Measurements from ENCODE around the gene LBX2.
"Not testable (repeated sequence)": the region's sequence is repeated elsewhere in the genome, so short reads cannot be mapped to it uniquely, and the experiment has no call there.

LBX2 gene

GRCh38 chr2:74460187-74460586 is 39.2 kb downstream of the LBX2 start:
- H3K27me3 Mint-ChIP-seq, DNase-seq, H3K9me3 Mint-ChIP-seq, ATAC-seq: not testable (repeated sequence)
- peak overlapping the region; percentile 89 to 99 for H3K4me3 Mint-ChIP-seq
- peaks cover 67% of the 10 kb centered on the region for H3K4me1 Mint-ChIP-seq
- peak overlapping the region in 1 of 2 donors; percentile 51 for H3K27ac Mint-ChIP-seq

GRCh38 chr2:74459503-74460118 is 39.8 kb downstream of the LBX2 start:
- peak overlapping the region; percentile 89 to 99 for H3K4me3 Mint-ChIP-seq
- H3K9me3 Mint-ChIP-seq, DNase-seq, ATAC-seq, H3K27me3 Mint-ChIP-seq: not testable (repeated sequence)
- H3K27ac Mint-ChIP-seq = peak overlapping the region; percentile 36 to 88
- H3K4me1 Mint-ChIP-seq = peaks cover 73% of the 10 kb centered on the region

DNA sequence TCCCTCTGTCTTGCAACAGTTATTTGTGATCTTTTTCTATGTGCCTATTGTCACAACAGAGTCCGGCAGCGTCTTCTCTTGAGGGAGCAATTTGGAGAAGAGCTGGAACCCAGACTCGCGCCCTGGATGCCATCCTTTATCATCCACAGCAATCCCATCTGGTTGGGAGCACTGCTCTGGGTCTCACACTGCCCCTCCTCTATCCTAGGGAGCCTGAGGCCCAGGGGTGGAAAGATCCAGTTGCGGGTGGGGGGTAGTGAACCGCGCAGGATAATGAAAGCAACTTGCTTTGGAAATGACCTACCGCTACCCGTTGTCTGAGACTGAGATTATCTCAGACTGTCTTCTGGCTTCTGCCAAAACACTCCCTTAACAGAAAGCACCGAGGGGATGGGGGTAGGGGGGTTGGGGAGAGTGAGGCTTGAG is 40.5 kb downstream of the LBX2 start:
- H3K4me3 Mint-ChIP-seq = peak overlapping the region; percentile 89 to 99
- ATAC-seq = no peak
- no peak for DNase-seq
- H3K27ac Mint-ChIP-seq = peak overlapping the region; percentile 99
- no peaks in the 10 kb centered on the region for H3K9me3 Mint-ChIP-seq
- peaks cover 72% of the 10 kb centered on the region for H3K4me1 Mint-ChIP-seq
- no peaks in the 10 kb centered on the region for H3K27me3 Mint-ChIP-seq

DNA sequence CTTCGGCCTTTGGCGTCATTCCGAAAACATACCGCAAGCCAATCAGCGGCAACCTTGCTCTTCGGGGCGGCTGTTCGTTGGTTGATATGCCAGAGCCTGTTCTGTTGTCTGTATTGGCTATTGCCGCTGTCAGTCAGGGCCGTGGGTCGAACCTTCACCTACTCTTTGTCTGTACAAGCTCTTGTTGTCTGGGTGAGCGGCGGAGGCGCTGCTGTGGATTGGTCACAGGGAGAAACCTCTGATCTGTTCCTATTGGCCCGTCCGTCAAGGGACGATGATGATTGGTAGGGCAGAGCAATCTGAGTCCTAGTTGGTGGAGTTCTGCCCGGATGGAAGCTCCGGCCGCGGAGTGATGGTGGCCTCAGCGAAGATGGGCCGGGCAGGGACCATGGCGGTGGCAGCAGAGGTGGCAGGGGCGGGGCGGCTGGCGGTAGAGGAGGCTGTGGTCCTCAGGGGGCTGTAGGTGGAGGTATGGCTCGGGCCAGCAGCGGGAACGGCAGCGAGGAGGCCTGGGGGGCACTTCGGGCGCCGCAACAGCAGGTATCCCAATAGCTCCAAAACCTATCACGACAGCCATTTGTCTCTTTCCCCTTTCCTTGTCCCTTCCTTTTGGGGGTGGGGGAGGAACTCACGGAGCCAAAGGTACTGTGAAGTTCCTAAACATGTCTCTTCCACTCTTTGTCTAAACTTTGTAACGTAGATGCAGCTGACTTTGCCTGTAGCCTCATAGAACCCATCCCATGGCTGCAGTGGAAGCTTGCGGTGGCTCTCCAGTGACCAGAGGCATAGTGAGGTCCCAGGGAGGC is 41.1 kb downstream of the LBX2 start, which contains the start of gene WBP1:
WBP1 (plus strand) TSS at position 307 of the 806 bp plus-strand sequence; CDS start at position 472, 165 bp downstream.
- no peaks in the 10 kb centered on the region for H3K9me3 Mint-ChIP-seq
- H3K27ac Mint-ChIP-seq = peak within 1 kb of the TSS; percentile 99
- peak; percentile 89 for ATAC-seq

DNA sequence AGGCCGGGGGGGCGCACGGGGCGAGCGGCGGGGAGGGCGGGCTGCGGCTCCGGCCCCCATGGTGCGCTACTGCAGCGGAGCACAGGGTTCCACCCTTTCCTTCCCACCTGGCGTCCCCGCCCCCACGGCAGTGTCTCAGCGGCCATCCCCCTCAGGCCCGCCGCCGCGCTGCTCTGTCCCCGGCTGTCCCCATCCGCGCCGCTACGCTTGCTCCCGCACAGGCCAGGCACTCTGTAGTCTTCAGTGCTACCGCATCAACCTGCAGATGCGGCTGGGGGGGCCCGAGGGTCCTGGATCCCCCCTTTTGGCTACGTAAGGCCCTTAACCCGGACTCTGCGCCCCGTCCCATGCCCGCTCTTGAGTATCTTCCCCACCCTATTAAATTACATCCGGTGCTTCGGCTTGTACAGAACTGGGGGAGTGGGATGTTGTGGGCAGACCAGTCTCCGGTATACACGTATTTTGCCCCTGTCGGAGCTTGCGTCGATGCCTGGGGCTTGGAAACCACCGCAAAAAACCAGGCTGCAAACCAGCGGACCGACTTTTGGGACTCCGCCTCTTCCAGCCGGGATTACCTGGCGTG is 41.8 kb downstream of the LBX2 start:
- DNase-seq (peak; percentile 90 to 91), ATAC-seq (peak; percentile 76)
- Mint-ChIP-seq H3K27ac (peak overlapping the region; percentile 99), H3K27me3 (no peaks in the 10 kb centered on the region), H3K4me1 (peaks cover 63% of the 10 kb centered on the region), H3K4me3 (peak overlapping the region; percentile 89 to 99), H3K9me3 (no peaks in the 10 kb centered on the region)

More for the DNA sequence above, 41.1 kb downstream of the LBX2 start, which contains the start of gene WBP1:
- H3K4me1 Mint-ChIP-seq = peaks cover 66% of the 10 kb centered on the region
- peak within 1 kb of the TSS; percentile 89 to 99 for H3K4me3 Mint-ChIP-seq
- peak; percentile 98 to 100 for DNase-seq
- H3K27me3 Mint-ChIP-seq = no peaks in the 10 kb centered on the region

- H3K4me3 Mint-ChIP-seq = peak overlapping the region; percentile 89 to 99
- ATAC-seq = no peak
- peak overlapping the region; percentile 96 to 99 for H3K27ac Mint-ChIP-seq
- no peak for DNase-seq
- H3K4me1 Mint-ChIP-seq = peaks cover 67% of the 10 kb centered on the region
- H3K9me3 Mint-ChIP-seq = no peaks in the 10 kb centered on the region
- no peaks in the 10 kb centered on the region for H3K27me3 Mint-ChIP-seq
These were observed 42.3 kb downstream of the LBX2 start for GRCh38 chr2:74457129-74457548.

DNA sequence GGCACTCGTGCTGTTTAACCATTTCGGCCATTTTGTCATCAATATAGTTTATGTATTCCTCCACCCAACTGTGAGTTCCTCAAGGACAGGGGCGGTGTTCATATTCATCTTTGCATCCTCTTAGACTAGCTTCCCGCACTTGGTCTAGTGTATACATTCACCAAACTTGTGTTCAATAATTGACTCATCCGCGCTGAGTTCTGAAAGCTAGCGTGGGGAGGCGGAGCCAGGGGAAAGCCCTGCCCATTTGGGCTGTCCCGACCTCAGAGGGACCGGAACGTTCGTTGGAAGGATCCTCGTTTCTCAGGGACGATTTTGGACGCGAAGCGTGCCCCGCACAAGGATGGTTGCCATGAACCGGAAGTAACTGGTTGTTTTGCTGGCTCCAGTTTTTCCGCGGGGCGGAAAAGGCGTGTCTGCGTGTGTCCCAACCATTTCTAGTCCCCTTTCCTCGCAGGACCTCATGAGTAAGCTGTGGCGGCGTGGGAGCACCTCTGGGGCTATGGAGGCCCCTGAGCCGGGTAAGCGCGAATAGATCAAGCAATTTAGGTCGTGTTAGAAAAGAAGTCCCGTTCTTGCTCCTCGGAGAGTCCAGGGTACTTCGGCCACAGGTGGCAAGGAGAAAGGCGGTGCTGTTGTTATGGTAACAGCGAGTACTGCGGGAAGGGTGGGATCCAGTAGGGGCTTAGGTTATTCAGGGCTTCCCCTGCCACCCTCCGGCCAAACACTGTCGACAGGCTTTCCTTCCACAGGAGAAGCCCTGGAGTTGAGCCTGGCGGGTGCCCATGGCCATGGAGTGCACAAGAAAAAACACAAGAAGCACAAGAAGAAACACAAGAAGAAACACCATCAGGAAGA is 44.5 kb downstream of the LBX2 start, which contains the start of gene INO80B:
INO80B (plus strand) TSS at position 434 of the 858 bp plus-strand sequence; CDS start at position 464, 30 bp downstream.
- no peaks in the 10 kb centered on the region for H3K9me3 Mint-ChIP-seq
- H3K27ac Mint-ChIP-seq = peak within 1 kb of the TSS; percentile 89 to 98
- H3K27me3 Mint-ChIP-seq = no peaks in the 10 kb centered on the region
- peak; percentile 99 for DNase-seq
- ATAC-seq = peak; percentile 56
- peaks cover 52% of the 10 kb centered on the region for H3K4me1 Mint-ChIP-seq
- peak within 1 kb of the TSS; percentile 89 to 99 for H3K4me3 Mint-ChIP-seq

DNA sequence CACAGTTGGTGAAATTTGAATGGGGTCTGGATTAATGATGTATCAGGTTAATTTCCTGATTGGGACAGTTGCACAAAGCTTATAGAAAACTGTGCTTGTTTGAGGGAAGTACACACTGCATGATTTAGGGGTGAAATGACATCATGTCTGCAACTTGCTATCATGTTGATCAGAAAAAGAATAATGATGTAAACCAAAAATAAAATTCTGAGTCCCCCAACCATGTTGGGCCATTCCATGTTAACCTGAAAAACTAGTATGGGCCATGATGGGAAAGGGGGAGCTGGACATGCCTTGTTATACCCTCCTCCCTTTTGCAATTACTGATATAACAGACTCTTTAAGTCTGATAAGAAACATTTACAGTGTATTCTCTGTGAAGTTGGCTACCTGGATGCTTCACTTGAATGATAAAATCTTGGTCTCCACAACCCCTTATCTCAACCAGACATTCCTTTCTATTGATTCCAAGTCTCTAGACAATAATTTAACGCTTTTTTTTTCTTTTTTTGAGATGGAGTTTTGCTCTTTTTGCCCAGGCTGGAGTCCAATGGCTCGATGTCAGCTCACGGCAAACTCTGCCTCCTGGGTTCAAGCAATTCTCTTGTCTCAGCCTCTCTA is 48.7 kb downstream of the LBX2 start:
- peaks cover 25% of the 10 kb centered on the region for H3K4me1 Mint-ChIP-seq
- no peaks in the 10 kb centered on the region for H3K27me3 Mint-ChIP-seq
- H3K4me3 Mint-ChIP-seq = no peak overlapping the region
- no peak for ATAC-seq
- DNase-seq = no peak
- H3K9me3 Mint-ChIP-seq = no peaks in the 10 kb centered on the region
- H3K27ac Mint-ChIP-seq = no peak overlapping the region

DNA sequence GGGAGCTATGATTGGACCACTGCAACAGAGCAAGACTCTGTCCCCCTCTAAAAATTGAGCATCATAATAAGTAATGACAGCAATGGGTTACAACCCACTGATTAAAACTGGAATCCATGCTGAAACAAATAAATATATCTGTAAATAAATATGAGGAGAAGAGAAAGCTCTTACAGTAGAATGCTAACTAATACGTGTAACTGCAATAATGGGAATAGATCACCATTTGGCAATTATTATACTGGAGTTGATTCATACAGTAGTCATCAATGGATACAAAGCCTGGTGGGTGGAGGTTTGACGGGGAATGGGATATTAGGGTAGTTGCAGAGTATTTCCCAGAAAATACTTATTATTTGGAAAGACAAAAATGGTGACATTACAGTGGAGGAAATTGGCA is 50.6 kb downstream of the LBX2 start:
- ATAC-seq (no peak), DNase-seq (no peak)
- Mint-ChIP-seq H3K4me1 (peaks cover 15% of the 10 kb centered on the region), H3K27ac (no peak overlapping the region), H3K4me3 (no peak overlapping the region), H3K9me3 (no peaks in the 10 kb centered on the region), H3K27me3 (peaks cover 15% of the 10 kb centered on the region)
